Heart left ventricle (tissue), 16 donors: ENCODE measurements around the gene PTGER3. TPM values are rescaled to one million over a fixed set of nuclear protein-coding genes. Genes with fewer than 3 reads are reported as not detected.

ENCODE experiments used
- ATAC-seq, 4 donors: fragments of 200-7000 bp; cut with Tn5 transposase; one replicate each; pipeline ENCODE4 v1.9.1; 2020 to 2022; ENCODE audit warnings: moderate library complexity in 4 of 4, mild to moderate bottlenecking in 3 of 4, moderate number of reproducible peaks in 1 of 4
- DNase-seq, 5 donors: peaks; one replicate each; pipeline ENCODE4 v3.0.0-alpha.2; 2020
- H3K27ac ChIP-seq, 12 donors: fragments of 200-600 bp; sonication (generic) in 4 of 12; one replicate each; pipeline versions ENCODE4 v1.5.0 to v1.8.0; 2016 to 2022; ENCODE audit warnings: mild to moderate bottlenecking in 2 of 12
- H3K27me3 ChIP-seq, 9 donors: fragments of 200-600 bp; sonication (generic) in 2 of 9; one replicate each; pipeline versions ENCODE4 v1.5.1 to v1.8.0; 2016 to 2022; ENCODE audit warnings: mild to moderate bottlenecking in 3 of 9
- H3K36me3 ChIP-seq, 9 donors: fragments of 200-600 bp; sonication (generic) in 2 of 9; one replicate each; pipeline versions ENCODE4 v1.5.0 to v1.8.0; 2018 to 2022; ENCODE audit warnings: mild to moderate bottlenecking in 2 of 9
- H3K4me1 ChIP-seq, 12 donors: fragments of 200-600 bp; sonication (generic) in 4 of 12; one replicate each; pipeline versions ENCODE4 v1.5.0 to v1.8.0; 2016 to 2022; ENCODE audit warnings: mild to moderate bottlenecking in 3 of 12
- H3K4me3 ChIP-seq, 12 donors: fragments of 200-600 bp; sonication (generic) in 4 of 12; one replicate each; pipeline versions ENCODE4 v1.5.0 to v1.8.0; 2017 to 2022; ENCODE audit warnings: mild to moderate bottlenecking in 9 of 12, moderate library complexity in 4 of 12
- H3K9me3 ChIP-seq, 12 donors: fragments of 200-600 bp; sonication (generic) in 4 of 12; one replicate each; pipeline versions ENCODE4 v1.5.0 to v1.8.0; 2016 to 2022; ENCODE audit warnings: mild to moderate bottlenecking in 1 of 12
- CTCF ChIP-seq, 12 donors: fragments of 200-600 bp; sonication (generic) in 4 of 12; IDR thresholded peaks; one replicate each; pipeline versions ENCODE4 v1.5.0 to v1.8.0; 2018 to 2022; ENCODE audit warnings: antibody characterized with exemption in 12 of 12, mild to moderate bottlenecking in 5 of 12
- POLR2A ChIP-seq, 2 donors: fragments of 450-650 bp; IDR thresholded peaks; one replicate each; pipeline ENCODE4 v1.6.1; 2017; ENCODE audit warnings: antibody characterized with exemption in 2 of 2, mild to moderate bottlenecking in 2 of 2, moderate library complexity in 2 of 2
- WGBS, 4 donors: extraction: QIAGEN DNeasy Blood & Tissue Kit in 2 of 4; methylation state at CpG; one replicate each; pipeline versions ENCODE4 v1.1.5 to v1.1.7; 2013 to 2018; 5-methylcytosine and 5-hydroxymethylcytosine counted together
- intact Hi-C, 10 donors: fragments of 100-400 bp; cut with DNase I; formaldehyde crosslinking; loops; one replicate each; pipeline versions ENCODE4 v1.11.1 to v1.14.2; 2022
- polyA plus RNA-seq, 2 donors: library from polyadenylated mRNA; stranded (reverse); fragments of 200-250 nt; gene quantifications; one replicate each; pipeline ENCODE4 v1.2.3, GENCODE V29; 2013
- total RNA-seq, 9 donors: library from RNA; depleted of rRNA in 2 of 9; stranded (reverse); fragments of >200 nt in 2 of 9; fragmentation: NEBNext Ultra II Directional in 3 of 9; extraction: Animal tissue kit (Norgen Biotek cat#: 25700) in 3 of 9; gene quantifications; one replicate each; pipeline versions ENCODE4 v1.1.0 to v1.2.4, GENCODE V29; 2016 to 2023
- donor health status: ischemic (EF 13 %, LVEDD 7.1; RV severe dilation, severe dysfunction).
- donor health status: healthy with polysubstance abuse.
- donor health status: DM: no; HTN: yes; CAD: no.
- donor health status: DM: no; HTN: no; CAD: no.
- donor health status: ischemic (EF 25% LVEDD 6.9; RV normal size, moderate dysfunction).
- donor health status: ischemic (EF 25% LVEDD 5.7; RV mildly dilated, moderate dysfunction).
- donor health status: healthy.
- donor health status: DM: yes; HTN: yes; CAD: no.
- donor health status: ischemic (EF 35%, LVEDD 5.7; RV mildly dilated, moderate dysfunction).
- donor health status: nonischemic (EF 11% LVEDD 7.7; RV severe dilation, severe dysfunction).
- donor health status: DM: yes; HTN: yes; CAD: no.
- donor health status: PGD.
- donor health status: ischemic (EF 29% LVEDD 5.4; RV normal size, mild dysfunction).
- donor health status: nonischemic (EF 23%, LVEDD 6.1; RV moderate dilation, normal function).

PTGER3 gene
- total and polyA plus RNA-seq, 11 donors = 0.45 to 11.6 (median 1.3) TPM

DNA sequence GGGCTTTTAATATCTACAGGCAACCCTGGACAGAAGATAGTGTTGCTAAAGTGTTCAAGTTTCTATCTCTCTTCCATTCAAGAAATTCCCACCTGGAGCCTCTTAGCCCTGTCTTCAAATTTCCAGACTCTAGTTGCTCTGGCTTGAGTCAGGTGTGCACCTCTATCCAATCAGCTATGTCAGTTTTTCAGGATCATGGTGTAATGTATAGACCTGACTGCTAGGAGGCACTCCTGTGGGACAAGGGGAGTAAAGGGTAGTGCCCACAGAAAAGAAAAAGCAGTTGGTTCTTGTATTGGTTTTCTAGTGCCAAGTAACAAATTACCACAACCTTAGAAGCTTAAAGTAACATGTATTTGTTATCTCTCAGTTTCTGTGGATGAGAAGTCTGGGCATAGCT lies 39.4 kb upstream of the PTGER3 start:
- intact Hi-C loops = no loop called here

GRCh38 chr1:71086331-71086730 lies 38.7 kb upstream of the PTGER3 start:
- no peak for TF ChIP-seq POLR2A (IDR thresholded peaks at IDR 0.05)
- TF ChIP-seq CTCF (IDR thresholded peaks at IDR 0.05) = no peak
- peaks cover 0 to 3% (median 0%) of the 10 kb centered on the region in 9 donors for H3K27me3 ChIP-seq
- H3K4me1 ChIP-seq = peaks cover 0 to 7% (median 4%) of the 10 kb centered on the region in 12 donors
- no peak overlapping the region for H3K4me3 ChIP-seq
- no peak for DNase-seq
- intact Hi-C loops = no loop called here
- H3K36me3 ChIP-seq = no peaks in the 10 kb centered on the region
- H3K9me3 ChIP-seq = no peaks in the 10 kb centered on the region
- 83 to 95% (median 87%) methylated on average over 1 of the region's 1 CpG for WGBS, 4 donors
- no peak for ATAC-seq
- H3K27ac ChIP-seq = no peak overlapping the region

More for the DNA sequence above, 39.4 kb upstream of the PTGER3 start:
- H3K4me1 ChIP-seq = no peaks in the 10 kb centered on the region
- no peaks in the 10 kb centered on the region for H3K9me3 ChIP-seq
- TF ChIP-seq POLR2A (IDR thresholded peaks at IDR 0.05) = no peak
- no peak for TF ChIP-seq CTCF (IDR thresholded peaks at IDR 0.05)
- no peak overlapping the region for H3K27ac ChIP-seq
- no peak for DNase-seq
- no peak overlapping the region for H3K4me3 ChIP-seq
- ATAC-seq = no peak
- peaks cover 0 to 3% (median 0%) of the 10 kb centered on the region in 9 donors for H3K27me3 ChIP-seq
- H3K36me3 ChIP-seq = no peaks in the 10 kb centered on the region

DNA sequence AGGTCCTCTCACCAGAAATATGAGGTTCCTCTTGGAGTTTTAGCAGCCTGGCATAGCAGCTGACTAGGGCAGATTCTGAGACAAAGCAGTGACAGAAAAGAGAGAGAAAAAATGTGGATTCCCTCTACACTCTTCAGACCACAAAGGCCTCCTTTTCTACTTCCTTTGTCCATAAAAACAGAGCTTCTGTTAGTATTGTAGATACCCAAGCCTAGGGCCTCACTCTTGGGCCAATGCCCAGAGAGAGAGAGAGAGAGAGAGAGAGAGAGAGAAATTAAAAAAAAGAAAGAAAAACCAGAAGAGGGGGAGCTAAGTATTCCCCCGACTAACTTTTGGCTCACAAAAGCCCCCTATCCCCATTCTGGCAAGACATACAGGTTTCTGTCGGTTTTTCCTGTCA lies 35.7 kb upstream of the PTGER3 start:
- WGBS, 4 donors = 60 to 69% (median 64%) methylated on average over 2 of the region's 2 CpGs
- no peak for ATAC-seq
- Histone ChIP-seq H3K27ac (no peak overlapping the region), H3K4me1 (peaks cover 0 to 27% (median 18%) of the 10 kb centered on the region in 12 donors), H3K27me3 (peaks cover 0 to 3% (median 0%) of the 10 kb centered on the region in 9 donors), H3K9me3 (no peaks in the 10 kb centered on the region), H3K36me3 (peaks cover 0 to 6% (median 1%) of the 10 kb centered on the region in 9 donors), H3K4me3 (no peak overlapping the region)
- intact Hi-C loops = no loop called here
- no peak for TF ChIP-seq CTCF (IDR thresholded peaks at IDR 0.05)
- TF ChIP-seq POLR2A (IDR thresholded peaks at IDR 0.05) = no peak
- DNase-seq = no peak

DNA sequence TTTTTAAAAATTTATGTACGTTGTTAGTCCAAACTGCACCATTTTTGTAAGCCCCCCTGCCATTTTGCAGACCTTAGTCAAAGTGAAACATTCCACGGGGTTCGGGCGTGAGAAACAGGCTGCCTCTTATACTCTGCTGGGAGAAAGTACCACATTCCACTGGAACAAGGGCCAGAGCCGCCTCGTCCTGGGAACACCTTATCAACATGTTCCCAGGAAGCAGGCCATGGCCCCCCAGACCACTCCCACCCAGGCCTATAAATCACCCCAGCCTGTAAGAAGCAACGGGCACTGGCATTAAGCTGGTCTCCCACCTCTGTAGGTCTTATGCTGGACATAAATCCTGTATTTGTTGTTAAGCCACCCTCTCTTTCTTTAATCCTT lies 34.1 kb upstream of the PTGER3 start:
- H3K9me3 ChIP-seq = no peaks in the 10 kb centered on the region
- peaks cover 0 to 22% (median 17%) of the 10 kb centered on the region in 9 donors for H3K36me3 ChIP-seq
- H3K27ac ChIP-seq = peak overlapping the region in 6 of 12 donors; percentile 77 to 97 (median 90)
- DNase-seq (peak in 3 of 5 donors; percentile 19 to 48 (median 27)), ATAC-seq (no peak)
- H3K27me3 ChIP-seq = peaks cover 0 to 3% (median 0%) of the 10 kb centered on the region in 9 donors
- TF ChIP-seq CTCF (IDR thresholded peaks at IDR 0.05) = no peak
- no peak for TF ChIP-seq POLR2A (IDR thresholded peaks at IDR 0.05)
- peak overlapping the region in 11 of 12 donors; percentile 68 to 92 (median 85) for H3K4me3 ChIP-seq
- H3K4me1 ChIP-seq = peaks cover 0 to 31% (median 18%) of the 10 kb centered on the region in 12 donors
- intact Hi-C loops = no loop called here
- WGBS, 4 donors = 68 to 78% (median 73%) methylated on average over 7 of the region's 7 CpGs
